ENCODE results near the gene JMJD1C.

Gene JMJD1C

DNA sequence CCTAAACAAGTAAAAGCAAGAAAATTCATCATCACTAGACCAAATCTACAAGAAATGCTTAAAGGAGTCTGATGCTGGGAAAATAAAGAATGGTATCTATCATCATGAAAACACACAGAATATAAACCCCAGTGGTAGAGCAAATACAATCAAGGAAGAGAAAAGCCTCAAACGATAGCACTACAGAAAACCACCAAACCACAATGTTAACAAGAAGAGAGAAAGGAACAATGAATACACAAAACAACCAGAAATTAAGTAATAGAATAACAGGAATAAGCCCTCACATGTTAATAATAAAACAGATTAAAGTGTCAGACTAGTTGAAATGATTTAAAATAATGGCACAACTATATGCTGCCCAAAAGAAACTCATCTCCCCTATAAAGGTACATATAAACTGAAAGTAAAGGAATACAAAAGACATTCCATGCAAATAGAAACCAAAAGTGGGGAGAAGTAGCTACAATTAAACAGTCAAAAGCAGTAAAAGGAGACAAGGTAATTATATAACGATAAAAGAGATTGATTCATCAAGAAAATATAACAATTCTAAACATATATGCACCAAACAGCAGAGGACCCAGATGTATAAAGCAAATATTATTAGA, 77.3 kb downstream of the JMJD1C start:
- no peak for TF ChIP-seq CTCF (IDR thresholded peaks at IDR 0.05)

GRCh38 chr10:63385254-63385653, 80.5 kb downstream of the JMJD1C start:
- no peak for TF ChIP-seq CTCF (IDR thresholded peaks at IDR 0.05)

DNA sequence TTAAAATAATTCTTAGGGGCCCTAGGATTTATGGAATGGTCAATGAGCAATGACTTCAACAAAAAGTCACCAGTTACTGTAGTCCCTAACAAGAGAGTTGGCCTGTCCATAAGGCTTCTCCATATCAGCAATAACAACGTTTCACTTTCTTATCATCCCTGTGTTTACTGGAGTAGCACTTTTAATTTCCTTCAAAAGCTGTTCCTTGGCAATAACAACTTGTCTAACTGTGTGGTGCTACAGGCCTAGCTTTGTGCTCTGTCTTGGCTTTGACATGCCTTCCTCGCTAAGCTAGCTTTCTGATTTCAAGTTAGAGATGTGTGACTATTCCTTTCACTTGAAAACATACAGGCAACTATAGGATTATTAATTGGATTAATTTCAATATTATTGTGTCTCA, 81.1 kb downstream of the JMJD1C start:
- TF ChIP-seq CTCF (IDR thresholded peaks at IDR 0.05): no peak

DNA sequence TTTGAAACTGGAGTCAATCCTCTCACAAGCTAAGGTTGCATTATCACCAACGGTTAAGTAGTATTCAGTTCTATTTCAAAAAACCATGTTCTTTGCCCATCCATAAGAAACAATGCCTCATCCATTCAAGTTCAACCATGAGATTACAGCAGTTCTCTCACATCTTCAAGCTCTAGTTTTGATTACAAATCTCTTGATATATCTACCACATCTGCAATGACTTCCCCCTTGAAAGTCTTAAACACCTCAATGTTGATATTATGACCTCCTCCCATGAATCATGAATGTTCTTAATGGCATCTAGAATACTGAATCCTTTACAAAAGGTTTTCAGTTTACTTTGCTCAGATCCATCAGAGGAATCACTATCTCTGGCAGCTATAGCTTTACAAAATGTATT, 81.8 kb downstream of the JMJD1C start:
- TF ChIP-seq CTCF (IDR thresholded peaks at IDR 0.05): no peak

- no peak for TF ChIP-seq CTCF (IDR thresholded peaks at IDR 0.05)
Measured at GRCh38 chr10:63383141-63383540, 82.6 kb downstream of the JMJD1C start.

GRCh38 chr10:63382066-63382465, 83.7 kb downstream of the JMJD1C start:
- no peak for TF ChIP-seq CTCF (IDR thresholded peaks at IDR 0.05)

GRCh38 chr10:63376560-63377304, 89.0 kb downstream of the JMJD1C start:
- no peak for TF ChIP-seq CTCF (IDR thresholded peaks at IDR 0.05)

Measured in LNCAP (cell line).